ENCODE results near the gene NPHS1. TPM values are rescaled to one million over a fixed set of nuclear protein-coding genes. Genes with fewer than 3 reads are reported as not detected.

NPHS1 gene
- total and polyA plus RNA-seq, 4 donors: 0.30 to 2.1 (median 1.2) TPM

GRCh38 chr19:35790981-35791813, 61.1 kb downstream of the NPHS1 start:
- DNase-seq (ENCODE audit: low read depth in 4 of 6, low spot score in 6 of 6): peak in 1 of 6 donors; percentile 4
- no peaks in the 10 kb centered on the region for H3K27me3 ChIP-seq (ENCODE audit: control insufficient read depth, insufficient read depth, low read length)
- H3K4me1 ChIP-seq (ENCODE audit: control insufficient read depth, insufficient read depth, low read length): no peaks in the 10 kb centered on the region
- H3K4me3 ChIP-seq (ENCODE audit: low read depth, low read length): no peak overlapping the region
- 63% methylated on average over 20 of the region's 20 CpGs for WGBS (ENCODE audit: insufficient coverage)
- peaks cover 51% of the 10 kb centered on the region for H3K36me3 ChIP-seq (ENCODE audit: control insufficient read depth, insufficient read depth, low read length)
- no peak overlapping the region for H3K27ac ChIP-seq (ENCODE audit: low read depth, low read length)
- no peaks in the 10 kb centered on the region for H3K9me3 ChIP-seq (ENCODE audit: control insufficient read depth, insufficient read depth, low read length)

- Histone ChIP-seq H3K4me3 (ENCODE audit: low read depth, low read length) (no peak overlapping the region), H3K4me1 (ENCODE audit: control insufficient read depth, insufficient read depth, low read length) (no peaks in the 10 kb centered on the region), H3K27ac (ENCODE audit: low read depth, low read length) (no peak overlapping the region), H3K9me3 (ENCODE audit: control insufficient read depth, insufficient read depth, low read length) (no peaks in the 10 kb centered on the region), H3K27me3 (ENCODE audit: control insufficient read depth, insufficient read depth, low read length) (no peaks in the 10 kb centered on the region), H3K36me3 (ENCODE audit: control insufficient read depth, insufficient read depth, low read length) (peaks cover 60% of the 10 kb centered on the region)
- DNase-seq (ENCODE audit: low read depth in 4 of 6, low spot score in 6 of 6): peak in 1 of 6 donors; percentile 1
- WGBS (ENCODE audit: insufficient coverage): 91% methylated on average over 18 of the region's 19 CpGs
These were observed 62.0 kb downstream of the NPHS1 start for GRCh38 chr19:35789978-35790944.

- 76% methylated on average over 11 of the region's 11 CpGs for whole genome bisulfite sequencing (ENCODE audit: insufficient coverage)
- DNase-seq (ENCODE audit: low read depth in 4 of 6, low spot score in 6 of 6): peak in 1 of 6 donors; percentile 7
- Histone ChIP-seq H3K27ac (ENCODE audit: low read depth, low read length) (no peak overlapping the region), H3K9me3 (ENCODE audit: control insufficient read depth, insufficient read depth, low read length) (no peaks in the 10 kb centered on the region), H3K4me1 (ENCODE audit: control insufficient read depth, insufficient read depth, low read length) (no peaks in the 10 kb centered on the region), H3K36me3 (ENCODE audit: control insufficient read depth, insufficient read depth, low read length) (peaks cover 69% of the 10 kb centered on the region), H3K27me3 (ENCODE audit: control insufficient read depth, insufficient read depth, low read length) (no peaks in the 10 kb centered on the region), H3K4me3 (ENCODE audit: low read depth, low read length) (no peak overlapping the region)
These were observed 62.9 kb downstream of the NPHS1 start for GRCh38 chr19:35789195-35789977.

GRCh38 chr19:35788205-35788960, 63.9 kb downstream of the NPHS1 start:
- H3K36me3 ChIP-seq (ENCODE audit: control insufficient read depth, insufficient read depth, low read length): peaks cover 79% of the 10 kb centered on the region
- H3K27ac ChIP-seq (ENCODE audit: low read depth, low read length): no peak overlapping the region
- WGBS (ENCODE audit: insufficient coverage): 70% methylated on average over 2 of the region's 12 CpGs
- no peak overlapping the region for H3K4me3 ChIP-seq (ENCODE audit: low read depth, low read length)
- H3K27me3 ChIP-seq (ENCODE audit: control insufficient read depth, insufficient read depth, low read length): no peaks in the 10 kb centered on the region
- peak in 1 of 6 donors; percentile 1 for DNase-seq (ENCODE audit: low read depth in 4 of 6, low spot score in 6 of 6)
- no peaks in the 10 kb centered on the region for H3K4me1 ChIP-seq (ENCODE audit: control insufficient read depth, insufficient read depth, low read length)
- no peaks in the 10 kb centered on the region for H3K9me3 ChIP-seq (ENCODE audit: control insufficient read depth, insufficient read depth, low read length)

GRCh38 chr19:35787227-35787799, 65.0 kb downstream of the NPHS1 start:
- WGBS (ENCODE audit: insufficient coverage): 93% methylated on average over 14 of the region's 15 CpGs
- H3K36me3 ChIP-seq (ENCODE audit: control insufficient read depth, insufficient read depth, low read length): peaks cover 89% of the 10 kb centered on the region

GRCh38 chr19:35786299-35787160, 65.8 kb downstream of the NPHS1 start:
- Histone ChIP-seq H3K27ac (ENCODE audit: low read depth, low read length) (no peak overlapping the region), H3K27me3 (ENCODE audit: control insufficient read depth, insufficient read depth, low read length) (no peaks in the 10 kb centered on the region), H3K36me3 (ENCODE audit: control insufficient read depth, insufficient read depth, low read length) (peaks cover 97% of the 10 kb centered on the region), H3K4me1 (ENCODE audit: control insufficient read depth, insufficient read depth, low read length) (no peaks in the 10 kb centered on the region), H3K4me3 (ENCODE audit: low read depth, low read length) (no peak overlapping the region), H3K9me3 (ENCODE audit: control insufficient read depth, insufficient read depth, low read length) (no peaks in the 10 kb centered on the region)
- 87% methylated on average over 26 of the region's 31 CpGs for WGBS (ENCODE audit: insufficient coverage)
- no peak for DNase-seq (ENCODE audit: low read depth in 4 of 6, low spot score in 6 of 6)

More at GRCh38 chr19:35787227-35787799, 65.0 kb downstream of the NPHS1 start:
- H3K4me3 ChIP-seq (ENCODE audit: low read depth, low read length): no peak overlapping the region
- DNase-seq (ENCODE audit: low read depth in 4 of 6, low spot score in 6 of 6): peak in 1 of 6 donors; percentile 0
- H3K27ac ChIP-seq (ENCODE audit: low read depth, low read length): no peak overlapping the region
- H3K4me1 ChIP-seq (ENCODE audit: control insufficient read depth, insufficient read depth, low read length): no peaks in the 10 kb centered on the region
- no peaks in the 10 kb centered on the region for H3K9me3 ChIP-seq (ENCODE audit: control insufficient read depth, insufficient read depth, low read length)
- H3K27me3 ChIP-seq (ENCODE audit: control insufficient read depth, insufficient read depth, low read length): no peaks in the 10 kb centered on the region

- H3K27ac ChIP-seq (ENCODE audit: low read depth, low read length): no peak overlapping the region
- no peaks in the 10 kb centered on the region for H3K9me3 ChIP-seq (ENCODE audit: control insufficient read depth, insufficient read depth, low read length)
- peaks cover 100% of the 10 kb centered on the region for H3K36me3 ChIP-seq (ENCODE audit: control insufficient read depth, insufficient read depth, low read length)
- H3K4me1 ChIP-seq (ENCODE audit: control insufficient read depth, insufficient read depth, low read length): no peaks in the 10 kb centered on the region
- no peaks in the 10 kb centered on the region for H3K27me3 ChIP-seq (ENCODE audit: control insufficient read depth, insufficient read depth, low read length)
- no peak overlapping the region for H3K4me3 ChIP-seq (ENCODE audit: low read depth, low read length)
- 67% methylated on average over 4 of the region's 10 CpGs for WGBS (ENCODE audit: insufficient coverage)
- DNase-seq (ENCODE audit: low read depth in 4 of 6, low spot score in 6 of 6): no peak
These were observed 67.0 kb downstream of the NPHS1 start for GRCh38 chr19:35785339-35785627.
